ENCODE measurements around the gene TLL1.

The TLL1 gene

GRCh38 chr4:165931741-165932140 is 58.7 kb downstream of the TLL1 start:
- H3K4me3 ChIP-seq (ENCODE audit: low read depth, low read length, poor library complexity, severe bottlenecking): no peak overlapping the region
- no peak overlapping the region for H3K27ac ChIP-seq (ENCODE audit: low read depth, low read length, poor library complexity, severe bottlenecking)
- TF ChIP-seq EZH2 (IDR thresholded peaks at IDR 0.05; ENCODE audit: borderline replicate concordance, low read length): no peak
- no peak for TF ChIP-seq CTCF (IDR thresholded peaks at IDR 0.05; ENCODE audit: low read length)
- H3K9ac ChIP-seq (ENCODE audit: low read length): no peak overlapping the region
- H3F3A ChIP-seq (ENCODE audit: insufficient read depth, low read length): no peaks in the 10 kb centered on the region
- H3K79me2 ChIP-seq (ENCODE audit: insufficient read depth, low read length): no peaks in the 10 kb centered on the region
- no peaks in the 10 kb centered on the region for H3K9me3 ChIP-seq (ENCODE audit: low read length)
- H3K27me3 ChIP-seq (ENCODE audit: insufficient read depth, low read length): no peaks in the 10 kb centered on the region
- H3K36me3 ChIP-seq (ENCODE audit: insufficient read depth, low read length): no peaks in the 10 kb centered on the region
- H3K4me2 ChIP-seq (ENCODE audit: low read length): no peak overlapping the region
- no peak overlapping the region for H2AFZ ChIP-seq (ENCODE audit: low read length)
- no peaks in the 10 kb centered on the region for H3K9me2 ChIP-seq (ENCODE audit: low read depth, low read length)
- no peaks in the 10 kb centered on the region for H3K4me1 ChIP-seq (ENCODE audit: insufficient read depth, low read length, severe bottlenecking)
- no peaks in the 10 kb centered on the region for H4K20me1 ChIP-seq (ENCODE audit: insufficient read depth, low read length)

- H3K4me2 ChIP-seq (ENCODE audit: low read length): no peak overlapping the region
- H3K36me3 ChIP-seq (ENCODE audit: insufficient read depth, low read length): no peaks in the 10 kb centered on the region
- no peaks in the 10 kb centered on the region for H3K27me3 ChIP-seq (ENCODE audit: insufficient read depth, low read length)
- no peak overlapping the region for H3K9ac ChIP-seq (ENCODE audit: low read length)
- no peaks in the 10 kb centered on the region for H3K4me1 ChIP-seq (ENCODE audit: insufficient read depth, low read length, severe bottlenecking)
- H3K9me3 ChIP-seq (ENCODE audit: low read length): no peaks in the 10 kb centered on the region
- no peaks in the 10 kb centered on the region for H3K79me2 ChIP-seq (ENCODE audit: insufficient read depth, low read length)
- no peak overlapping the region for H3K4me3 ChIP-seq (ENCODE audit: low read depth, low read length, poor library complexity, severe bottlenecking)
- TF ChIP-seq CTCF (IDR thresholded peaks at IDR 0.05; ENCODE audit: low read length) (no peak), EZH2 (IDR thresholded peaks at IDR 0.05; ENCODE audit: borderline replicate concordance, low read length) (no peak)
- H4K20me1 ChIP-seq (ENCODE audit: insufficient read depth, low read length): no peaks in the 10 kb centered on the region
- no peaks in the 10 kb centered on the region for H3F3A ChIP-seq (ENCODE audit: insufficient read depth, low read length)
- no peak overlapping the region for H3K27ac ChIP-seq (ENCODE audit: low read depth, low read length, poor library complexity, severe bottlenecking)
- H2AFZ ChIP-seq (ENCODE audit: low read length): no peak overlapping the region
- H3K9me2 ChIP-seq (ENCODE audit: low read depth, low read length): no peaks in the 10 kb centered on the region
These were observed 71.9 kb downstream of the TLL1 start for GRCh38 chr4:165944900-165945299.

GRCh38 chr4:165945991-165946390 is 73.0 kb downstream of the TLL1 start:
- H3K27ac ChIP-seq (ENCODE audit: low read depth, low read length, poor library complexity, severe bottlenecking): no peak overlapping the region
- no peaks in the 10 kb centered on the region for H4K20me1 ChIP-seq (ENCODE audit: insufficient read depth, low read length)
- TF ChIP-seq EZH2 (IDR thresholded peaks at IDR 0.05; ENCODE audit: borderline replicate concordance, low read length) (no peak), CTCF (IDR thresholded peaks at IDR 0.05; ENCODE audit: low read length) (no peak)
- H3K9ac ChIP-seq (ENCODE audit: low read length): no peak overlapping the region
- no peak overlapping the region for H3K4me3 ChIP-seq (ENCODE audit: low read depth, low read length, poor library complexity, severe bottlenecking)
- H3K79me2 ChIP-seq (ENCODE audit: insufficient read depth, low read length): no peaks in the 10 kb centered on the region
- no peaks in the 10 kb centered on the region for H3F3A ChIP-seq (ENCODE audit: insufficient read depth, low read length)
- no peaks in the 10 kb centered on the region for H3K4me1 ChIP-seq (ENCODE audit: insufficient read depth, low read length, severe bottlenecking)
- H2AFZ ChIP-seq (ENCODE audit: low read length): no peak overlapping the region
- H3K27me3 ChIP-seq (ENCODE audit: insufficient read depth, low read length): no peaks in the 10 kb centered on the region
- no peaks in the 10 kb centered on the region for H3K9me2 ChIP-seq (ENCODE audit: low read depth, low read length)
- H3K36me3 ChIP-seq (ENCODE audit: insufficient read depth, low read length): no peaks in the 10 kb centered on the region
- H3K9me3 ChIP-seq (ENCODE audit: low read length): no peaks in the 10 kb centered on the region
- no peak overlapping the region for H3K4me2 ChIP-seq (ENCODE audit: low read length)
